ENCODE results near the gene ABHD14A.

DNA sequence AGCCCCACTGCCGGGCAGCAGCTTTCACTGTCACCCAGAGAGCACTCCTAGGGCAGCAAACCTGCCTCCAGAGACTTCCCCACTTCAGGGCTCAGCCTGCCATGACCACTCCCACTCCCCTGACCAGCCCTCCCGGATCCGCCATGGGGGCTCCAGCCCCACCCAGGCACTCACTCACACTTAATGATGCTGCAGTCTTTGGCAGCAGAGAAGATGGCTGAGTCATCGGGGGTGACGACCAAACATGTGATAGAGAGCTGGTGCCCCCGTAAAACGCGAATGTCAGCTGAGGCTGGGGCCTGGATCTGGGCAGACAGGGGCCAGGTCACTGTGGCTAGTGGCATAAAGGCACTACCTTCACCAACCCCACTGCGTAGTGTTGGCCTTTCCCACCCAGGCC is 37.9 kb upstream of the ABHD14A start:
- no peak for TF ChIP-seq POLR2A (IDR thresholded peaks at IDR 0.05; ENCODE audit: low read depth, low read length)
- TF ChIP-seq, protein P1, sequence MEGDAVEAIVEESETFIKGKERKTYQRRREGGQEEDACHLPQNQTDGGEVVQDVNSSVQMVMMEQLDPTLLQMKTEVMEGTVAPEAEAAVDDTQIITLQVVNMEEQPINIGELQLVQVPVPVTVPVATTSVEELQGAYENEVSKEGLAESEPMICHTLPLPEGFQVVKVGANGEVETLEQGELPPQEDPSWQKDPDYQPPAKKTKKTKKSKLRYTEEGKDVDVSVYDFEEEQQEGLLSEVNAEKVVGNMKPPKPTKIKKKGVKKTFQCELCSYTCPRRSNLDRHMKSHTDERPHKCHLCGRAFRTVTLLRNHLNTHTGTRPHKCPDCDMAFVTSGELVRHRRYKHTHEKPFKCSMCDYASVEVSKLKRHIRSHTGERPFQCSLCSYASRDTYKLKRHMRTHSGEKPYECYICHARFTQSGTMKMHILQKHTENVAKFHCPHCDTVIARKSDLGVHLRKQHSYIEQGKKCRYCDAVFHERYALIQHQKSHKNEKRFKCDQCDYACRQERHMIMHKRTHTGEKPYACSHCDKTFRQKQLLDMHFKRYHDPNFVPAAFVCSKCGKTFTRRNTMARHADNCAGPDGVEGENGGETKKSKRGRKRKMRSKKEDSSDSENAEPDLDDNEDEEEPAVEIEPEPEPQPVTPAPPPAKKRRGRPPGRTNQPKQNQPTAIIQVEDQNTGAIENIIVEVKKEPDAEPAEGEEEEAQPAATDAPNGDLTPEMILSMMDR (conservative IDR thresholded peaks at IDR 0.05; ENCODE audit: low read depth, low read length) = no peak
- no peak for TF ChIP-seq FOS (IDR thresholded peaks at IDR 0.05; ENCODE audit: low read depth, low read length)
- no peak for TF ChIP-seq RFX5 (IDR thresholded peaks at IDR 0.05; ENCODE audit: low read depth, low read length)
- TF ChIP-seq SMC3 (IDR thresholded peaks at IDR 0.05; ENCODE audit: low read depth, low read length) = no peak
- TF ChIP-seq, protein P2, sequence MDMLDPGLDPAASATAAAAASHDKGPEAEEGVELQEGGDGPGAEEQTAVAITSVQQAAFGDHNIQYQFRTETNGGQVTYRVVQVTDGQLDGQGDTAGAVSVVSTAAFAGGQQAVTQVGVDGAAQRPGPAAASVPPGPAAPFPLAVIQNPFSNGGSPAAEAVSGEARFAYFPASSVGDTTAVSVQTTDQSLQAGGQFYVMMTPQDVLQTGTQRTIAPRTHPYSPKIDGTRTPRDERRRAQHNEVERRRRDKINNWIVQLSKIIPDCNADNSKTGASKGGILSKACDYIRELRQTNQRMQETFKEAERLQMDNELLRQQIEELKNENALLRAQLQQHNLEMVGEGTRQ (IDR thresholded peaks at IDR 0.05; ENCODE audit: low read depth, low read length) = no peak
- no peak for TF ChIP-seq CEBPB (IDR thresholded peaks at IDR 0.05; ENCODE audit: low read depth, low read length)
- TF ChIP-seq MAZ (IDR thresholded peaks at IDR 0.05; ENCODE audit: borderline replicate concordance, low read depth, low read length) = no peak
- TF ChIP-seq, protein P3, sequence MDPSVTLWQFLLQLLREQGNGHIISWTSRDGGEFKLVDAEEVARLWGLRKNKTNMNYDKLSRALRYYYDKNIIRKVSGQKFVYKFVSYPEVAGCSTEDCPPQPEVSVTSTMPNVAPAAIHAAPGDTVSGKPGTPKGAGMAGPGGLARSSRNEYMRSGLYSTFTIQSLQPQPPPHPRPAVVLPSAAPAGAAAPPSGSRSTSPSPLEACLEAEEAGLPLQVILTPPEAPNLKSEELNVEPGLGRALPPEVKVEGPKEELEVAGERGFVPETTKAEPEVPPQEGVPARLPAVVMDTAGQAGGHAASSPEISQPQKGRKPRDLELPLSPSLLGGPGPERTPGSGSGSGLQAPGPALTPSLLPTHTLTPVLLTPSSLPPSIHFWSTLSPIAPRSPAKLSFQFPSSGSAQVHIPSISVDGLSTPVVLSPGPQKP (IDR thresholded peaks at IDR 0.05; ENCODE audit: borderline replicate concordance, low read depth, low read length) = no peak
- no peak for TF ChIP-seq RAD21 (IDR thresholded peaks at IDR 0.05; ENCODE audit: low read length)
- TF ChIP-seq BHLHE40 (IDR thresholded peaks at IDR 0.05; ENCODE audit: low read depth, low read length) = no peak
- TF ChIP-seq MXI1 (IDR thresholded peaks at IDR 0.05; ENCODE audit: borderline replicate concordance, low read depth, low read length) = no peak
